Stomach (tissue), 9 donors: Measurements from ENCODE around the gene C22orf23. TPM values are rescaled to one million over a fixed set of nuclear protein-coding genes. Genes with fewer than 3 reads are reported as not detected.
"Not testable (repeated sequence)": the region's sequence is repeated elsewhere in the genome, so short reads cannot be mapped to it uniquely, and the experiment has no call there.

Source experiments
- DNase-seq, 2 donors: peaks; one replicate each; pipeline versions ENCODE4 v3.0.0 to v3.0.0-alpha.2; 2013 to 2019
- H3K27ac ChIP-seq, 5 donors: fragments of 200-600 bp in 4 of 5; sonication (generic) in 4 of 5; one replicate each; pipeline ENCODE4 v1.5.1; 2013 to 2019; ENCODE audit warnings: mild to moderate bottlenecking in 1 of 5, moderate library complexity in 1 of 5
- H3K27me3 ChIP-seq, 3 donors: fragments of 200-600 bp; sonication (generic); one replicate each; pipeline ENCODE4 v1.5.1; 2017 to 2019; ENCODE audit warnings: mixed run types in 1 of 3
- H3K36me3 ChIP-seq, 4 donors: fragments of 200-600 bp; sonication (generic); 1 replicate in 3 of 4; 2 replicates in 1 of 4; pipeline ENCODE4 v1.5.1; 2016 to 2019
- H3K4me1 ChIP-seq, 4 donors: fragments of 200-600 bp; sonication (generic); one replicate each; pipeline ENCODE4 v1.5.1; 2016 to 2019
- H3K4me3 ChIP-seq, 4 donors: fragments of 200-600 bp; sonication (generic) in 3 of 4; one replicate each; pipeline ENCODE4 v1.5.1; 2016 to 2019; ENCODE audit warnings: mild to moderate bottlenecking in 1 of 4
- H3K9me3 ChIP-seq, 4 donors: fragments of 200-600 bp; sonication (generic); one replicate each; pipeline ENCODE4 v1.5.1; 2016 to 2019
- EP300 ChIP-seq: sonication (generic); formaldehyde crosslinking; IDR thresholded peaks from one replicate; pipeline ENCODE4 v1.6.1; 2017; ENCODE audit warnings: antibody characterized with exemption
- POLR2A ChIP-seq, 4 donors: fragments of 450-650 bp; IDR thresholded peaks; one replicate each; pipeline ENCODE4 v1.6.1; 2016; ENCODE audit warnings: antibody characterized with exemption in 4 of 4, control low read depth in 2 of 4, mild to moderate bottlenecking in 1 of 4, moderate library complexity in 1 of 4
- POLR2AphosphoS5 ChIP-seq, 3 donors: sonication (generic); formaldehyde crosslinking; IDR thresholded peaks; one replicate each; pipeline ENCODE4 v1.6.1; 2016; ENCODE audit warnings: antibody characterized with exemption in 3 of 3
- WGBS, 5 donors: extraction: QIAGEN DNeasy Blood & Tissue Kit in 3 of 5; methylation state at CpG; one replicate each; pipeline versions ENCODE4 v1.1.5 to v1.1.7; 2013 to 2018; 5-methylcytosine and 5-hydroxymethylcytosine counted together
- intact Hi-C: fragments of 100-400 bp; cut with DNase I; formaldehyde crosslinking; loops from one replicate; pipeline ENCODE4 v1.15.1; 2023; ENCODE audit warnings: low total_unique reads
- polyA plus RNA-seq, 3 donors: library from polyadenylated mRNA; stranded (reverse); fragments of 200-250 nt; gene quantifications; one replicate each; pipeline ENCODE4 v1.2.3, GENCODE V29; 2013
- total RNA-seq, 5 donors: library from RNA; depleted of rRNA; stranded (reverse); fragments of >200 nt; gene quantifications; one replicate each; pipeline versions ENCODE4 v1.1.0 to v1.2.3, GENCODE V29; 2014 to 2016
- TF ChIP-seq, protein P1 (sequence below), 7 experiments: fragments of 450-650 bp in 4 of 7; fragments of 200-600 bp in 3 of 7; sonication (generic) in 3 of 7; IDR thresholded peaks; one replicate each; pipeline ENCODE4 v1.5.1; 2016 to 2019; ENCODE audit warnings: antibody characterized with exemption in 7 of 7, control low read depth in 2 of 7, mild to moderate bottlenecking in 1 of 7
- donor health status: healthy with polysubstance abuse.
- donor health status: Bipolar disorder and iron deficiency.
- donor health status: healthy.

C22orf23 gene
- total and polyA plus RNA-seq, 8 donors = 0.18 to 1.2 (median 0.31) TPM; not detected in 5

DNA sequence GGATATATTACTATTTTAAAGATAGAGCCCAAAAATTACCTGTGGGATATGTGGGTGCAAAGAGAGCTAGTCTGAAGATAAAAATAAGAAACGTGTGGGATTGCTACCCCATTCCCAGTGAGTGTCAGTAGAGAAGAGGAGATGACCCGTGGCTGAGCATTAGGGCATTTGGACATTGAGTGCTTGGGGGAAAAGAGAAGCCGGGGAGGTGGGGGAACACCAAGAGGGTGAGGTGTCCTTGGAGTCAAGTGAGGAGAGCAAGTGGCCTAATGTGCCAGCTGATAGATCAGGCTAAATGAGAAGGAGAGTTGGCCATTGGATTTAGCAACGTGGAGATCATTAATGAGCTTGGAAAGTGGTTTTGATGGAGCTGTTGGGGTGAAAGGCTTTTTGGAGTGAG lies 1.3 kb upstream of the C22orf23 start:
- TF ChIP-seq POLR2AphosphoS5 (IDR thresholded peaks at IDR 0.05) (no peak), EP300 (no peak), POLR2A (IDR thresholded peaks at IDR 0.05) (no peak)
- TF ChIP-seq, protein P1, sequence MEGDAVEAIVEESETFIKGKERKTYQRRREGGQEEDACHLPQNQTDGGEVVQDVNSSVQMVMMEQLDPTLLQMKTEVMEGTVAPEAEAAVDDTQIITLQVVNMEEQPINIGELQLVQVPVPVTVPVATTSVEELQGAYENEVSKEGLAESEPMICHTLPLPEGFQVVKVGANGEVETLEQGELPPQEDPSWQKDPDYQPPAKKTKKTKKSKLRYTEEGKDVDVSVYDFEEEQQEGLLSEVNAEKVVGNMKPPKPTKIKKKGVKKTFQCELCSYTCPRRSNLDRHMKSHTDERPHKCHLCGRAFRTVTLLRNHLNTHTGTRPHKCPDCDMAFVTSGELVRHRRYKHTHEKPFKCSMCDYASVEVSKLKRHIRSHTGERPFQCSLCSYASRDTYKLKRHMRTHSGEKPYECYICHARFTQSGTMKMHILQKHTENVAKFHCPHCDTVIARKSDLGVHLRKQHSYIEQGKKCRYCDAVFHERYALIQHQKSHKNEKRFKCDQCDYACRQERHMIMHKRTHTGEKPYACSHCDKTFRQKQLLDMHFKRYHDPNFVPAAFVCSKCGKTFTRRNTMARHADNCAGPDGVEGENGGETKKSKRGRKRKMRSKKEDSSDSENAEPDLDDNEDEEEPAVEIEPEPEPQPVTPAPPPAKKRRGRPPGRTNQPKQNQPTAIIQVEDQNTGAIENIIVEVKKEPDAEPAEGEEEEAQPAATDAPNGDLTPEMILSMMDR (IDR thresholded peaks at IDR 0.05) = no peak
- H3K9me3 ChIP-seq = no peaks in the 10 kb centered on the region
- no peaks in the 10 kb centered on the region for H3K27me3 ChIP-seq
- H3K27ac ChIP-seq = no peak overlapping the region
- peaks cover 20 to 39% (median 31%) of the 10 kb centered on the region in 4 donors for H3K4me1 ChIP-seq
- intact Hi-C loops = no loop called here
- peaks cover 25 to 36% (median 33%) of the 10 kb centered on the region in 4 donors for H3K36me3 ChIP-seq
- peak overlapping the region; percentile 87 to 99 (median 91) for H3K4me3 ChIP-seq
- no peak for DNase-seq
- WGBS, 5 donors = 57 to 81% (median 69%) methylated on average over 4 of the region's 4 CpGs

DNA sequence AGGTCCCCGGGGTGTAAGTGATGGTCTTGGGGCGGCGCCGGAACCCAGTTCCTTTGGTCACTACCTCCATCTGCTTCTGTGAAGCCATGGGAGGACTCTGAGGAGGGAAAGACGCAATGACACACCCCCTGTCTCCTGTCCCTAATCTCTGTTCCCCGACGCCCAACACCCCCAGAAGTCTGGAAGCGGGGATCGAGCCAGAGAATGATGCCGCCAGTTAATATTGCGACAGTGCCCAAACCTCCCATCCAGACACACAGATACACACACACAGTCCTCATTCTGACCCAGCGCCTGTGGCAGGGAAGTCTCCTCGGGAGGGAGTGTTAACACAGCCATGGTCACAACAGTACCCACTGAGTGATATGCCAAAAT lies 352 bp downstream of the C22orf23 start:
- Histone ChIP-seq H3K4me1 (peaks cover 20 to 39% (median 31%) of the 10 kb centered on the region in 4 donors), H3K36me3 (peaks cover 10 to 19% (median 16%) of the 10 kb centered on the region in 4 donors), H3K9me3 (no peaks in the 10 kb centered on the region), H3K27ac (peak overlapping the region; percentile 55 to 85 (median 80)), H3K27me3 (no peaks in the 10 kb centered on the region), H3K4me3 (peak overlapping the region; percentile 87 to 99 (median 91))
- intact Hi-C loops = no loop called here
- DNase-seq = peak in 1 of 2 donors; percentile 35
- TF ChIP-seq, protein P1 (IDR thresholded peaks at IDR 0.05) = no peak
- TF ChIP-seq POLR2AphosphoS5 (IDR thresholded peaks at IDR 0.05) = no peak
- TF ChIP-seq POLR2A (IDR thresholded peaks at IDR 0.05) = no peak
- no peak for TF ChIP-seq EP300
- WGBS, 5 donors = 0 to 1% (median 0%) methylated on average over 11 to 13 of the region's 13 CpGs

DNA sequence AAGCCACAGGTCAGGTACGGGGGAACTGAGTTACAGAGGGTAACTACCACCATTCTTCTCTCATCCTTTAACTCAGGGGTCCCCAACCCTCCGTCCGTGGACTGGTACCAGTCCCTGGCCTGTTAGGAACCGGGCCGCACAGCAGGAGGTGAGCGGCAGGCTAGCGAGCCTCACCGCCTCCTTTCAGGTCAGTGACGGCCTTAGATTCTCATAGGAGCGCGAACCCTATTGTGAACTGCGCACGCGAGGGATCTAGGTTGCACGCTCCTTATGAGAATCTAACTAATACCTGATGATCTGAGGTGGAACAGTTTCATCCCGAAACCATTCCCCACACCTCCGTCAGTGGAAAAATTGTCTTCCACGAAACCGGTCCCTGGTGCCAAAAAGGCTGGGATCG lies 772 bp downstream of the C22orf23 start:
- peaks cover 5 to 15% (median 12%) of the 10 kb centered on the region in 4 donors for H3K36me3 ChIP-seq
- 5 to 9% (median 7%) methylated on average over 8 to 20 of the region's 20 CpGs for WGBS, 5 donors
- intact Hi-C loops, H3K9me3 ChIP-seq, H3K27me3 ChIP-seq, DNase-seq: not testable (repeated sequence)
- peak overlapping the region; percentile 87 to 99 (median 91) for H3K4me3 ChIP-seq
- peaks cover 20 to 37% (median 31%) of the 10 kb centered on the region in 4 donors for H3K4me1 ChIP-seq
- peak overlapping the region in 4 of 5 donors; percentile 55 to 85 (median 81) for H3K27ac ChIP-seq

DNA sequence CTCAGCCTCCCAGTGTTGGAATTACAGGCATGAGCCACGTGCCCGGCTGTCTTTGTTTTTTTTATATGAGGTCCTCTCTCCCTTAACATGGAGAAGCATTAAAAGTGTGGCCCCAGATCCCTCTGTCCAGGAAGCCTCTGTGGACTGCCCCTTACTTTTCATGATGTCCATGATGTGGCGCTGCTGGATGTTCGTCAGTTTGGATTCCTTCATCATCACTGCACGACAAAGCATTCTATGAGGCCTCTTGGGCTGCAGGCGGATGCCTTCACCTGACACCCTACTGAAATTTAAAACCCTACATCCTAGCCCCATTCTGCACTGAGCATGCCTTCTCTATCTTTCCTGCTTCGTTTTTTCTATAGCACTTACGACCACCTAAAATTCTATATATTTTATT lies 2.1 kb downstream of the C22orf23 start:
- TF ChIP-seq POLR2A (IDR thresholded peaks at IDR 0.05) (no peak), EP300 (no peak), POLR2AphosphoS5 (IDR thresholded peaks at IDR 0.05) (no peak)
- TF ChIP-seq, protein P1 (IDR thresholded peaks at IDR 0.05) = no peak
- intact Hi-C loops = no loop called here
- Histone ChIP-seq H3K27me3 (no peaks in the 10 kb centered on the region), H3K36me3 (peaks cover 0 to 2% (median 0%) of the 10 kb centered on the region in 4 donors), H3K4me3 (no peak overlapping the region), H3K27ac (no peak overlapping the region), H3K4me1 (peaks cover 20 to 35% (median 31%) of the 10 kb centered on the region in 4 donors), H3K9me3 (no peaks in the 10 kb centered on the region)
- 58 to 66% (median 63%) methylated on average over 8 of the region's 8 CpGs for WGBS, 5 donors
- DNase-seq = no peak

DNA sequence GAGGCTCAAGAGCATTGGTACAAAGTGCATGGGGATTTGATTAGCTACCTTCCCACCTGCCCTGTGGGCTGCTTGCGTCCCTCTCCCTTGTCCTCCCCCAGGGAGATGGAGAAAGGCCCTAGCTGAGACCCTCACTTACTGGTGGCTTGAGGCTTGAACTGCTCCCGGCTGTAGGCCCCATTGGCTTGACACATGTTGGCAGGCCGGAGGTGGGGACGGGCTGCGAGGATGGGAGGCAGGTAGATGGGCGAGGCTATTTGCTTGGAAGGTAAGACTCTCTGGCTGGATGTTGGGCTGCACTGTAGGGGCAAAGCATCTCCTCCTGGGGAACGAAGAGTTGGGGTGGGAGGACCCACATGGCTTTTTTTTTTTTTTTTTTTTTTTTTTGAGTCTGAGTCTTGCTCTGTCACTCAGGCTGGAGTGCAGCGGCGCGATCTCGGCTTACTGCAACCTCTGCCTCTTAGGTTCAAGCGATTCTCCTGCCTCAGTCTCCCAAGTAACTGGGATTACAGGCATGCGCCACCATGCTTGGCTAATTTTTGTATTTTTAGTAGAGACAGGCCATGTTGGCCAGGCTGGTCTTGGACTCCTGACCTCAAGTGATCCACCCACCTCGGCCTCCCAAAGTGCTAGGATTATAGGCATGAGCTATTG lies 6.1 kb downstream of the C22orf23 start:
- Histone ChIP-seq H3K36me3 (peaks cover 0 to 27% (median 22%) of the 10 kb centered on the region in 4 donors), H3K4me1 (peaks cover 0 to 16% (median under 1%) of the 10 kb centered on the region in 4 donors)
- H3K27ac ChIP-seq, H3K27me3 ChIP-seq, H3K9me3 ChIP-seq, DNase-seq, intact Hi-C loops, H3K4me3 ChIP-seq: not testable (repeated sequence)
- 88 to 96% (median 93%) methylated on average over 14 of the region's 14 CpGs for WGBS, 5 donors

DNA sequence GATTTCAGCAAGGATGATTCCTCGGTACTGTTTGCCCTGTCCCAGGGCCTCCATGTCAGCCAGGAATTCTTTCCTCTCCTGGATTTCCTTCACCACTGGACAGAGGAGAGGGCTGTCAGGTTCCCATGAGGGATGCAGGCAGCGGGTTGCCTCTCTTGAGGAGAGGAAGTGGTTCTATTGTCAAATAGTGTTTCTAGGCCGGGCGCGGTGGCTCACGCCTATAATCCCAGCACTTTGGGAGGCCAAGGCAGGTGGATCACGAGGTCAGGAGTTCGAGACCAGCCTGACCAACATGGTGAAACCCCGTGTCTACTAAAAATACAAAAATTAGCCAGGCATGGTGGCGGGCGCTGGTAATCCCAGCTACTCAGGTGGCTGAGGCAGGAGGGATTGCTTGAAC lies 9.0 kb downstream of the C22orf23 start:
- H3K4me3 ChIP-seq, H3K9me3 ChIP-seq, DNase-seq, H3K27me3 ChIP-seq, H3K27ac ChIP-seq, intact Hi-C loops: not testable (repeated sequence)
- peaks cover 21 to 54% (median 50%) of the 10 kb centered on the region in 4 donors for H3K36me3 ChIP-seq
- peaks cover 0 to 11% (median 2%) of the 10 kb centered on the region in 4 donors for H3K4me1 ChIP-seq
- WGBS, 5 donors = 88 to 93% (median 89%) methylated on average over 11 of the region's 11 CpGs
